Measurements from ENCODE around the gene CD3G.

Gene CD3G

DNA sequence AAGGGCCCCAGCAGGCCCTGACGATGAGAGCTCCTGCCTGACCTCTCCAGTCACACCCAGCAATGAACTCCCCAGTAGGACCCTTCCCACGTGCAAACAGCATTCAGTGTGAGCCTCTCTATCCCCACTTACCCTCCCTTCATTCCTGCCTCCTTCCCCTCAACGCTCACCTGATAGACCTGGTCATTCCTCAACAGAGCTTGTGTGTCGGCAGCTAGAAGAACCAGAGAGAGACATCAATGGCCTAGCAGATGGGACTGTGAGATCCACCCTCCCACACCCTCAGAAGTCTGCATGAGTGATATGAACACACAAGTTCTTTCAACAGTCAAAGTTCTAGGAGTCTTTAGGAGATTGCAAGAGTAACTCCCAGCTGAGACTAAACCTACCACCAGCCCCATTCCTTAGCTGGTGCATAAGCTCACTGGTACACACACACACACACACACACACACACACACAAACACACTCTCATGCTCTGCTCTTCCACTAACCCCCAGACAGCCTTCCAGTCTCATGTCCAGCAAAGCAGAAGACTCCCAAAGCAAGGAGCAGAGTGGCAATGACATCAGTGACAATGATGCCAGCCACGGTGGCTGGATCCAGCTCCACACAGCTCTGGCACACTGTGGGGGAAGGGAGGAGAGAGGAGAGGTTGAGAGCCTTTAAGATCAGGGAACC, 4.7 kb upstream of the CD3G start:
- no peak overlapping the region for H3K4me3 ChIP-seq (ENCODE audit: control insufficient read depth, low read depth, low read length)
- no peak for DNase-seq (ENCODE audit: low read depth)
- TF ChIP-seq, protein P1, sequence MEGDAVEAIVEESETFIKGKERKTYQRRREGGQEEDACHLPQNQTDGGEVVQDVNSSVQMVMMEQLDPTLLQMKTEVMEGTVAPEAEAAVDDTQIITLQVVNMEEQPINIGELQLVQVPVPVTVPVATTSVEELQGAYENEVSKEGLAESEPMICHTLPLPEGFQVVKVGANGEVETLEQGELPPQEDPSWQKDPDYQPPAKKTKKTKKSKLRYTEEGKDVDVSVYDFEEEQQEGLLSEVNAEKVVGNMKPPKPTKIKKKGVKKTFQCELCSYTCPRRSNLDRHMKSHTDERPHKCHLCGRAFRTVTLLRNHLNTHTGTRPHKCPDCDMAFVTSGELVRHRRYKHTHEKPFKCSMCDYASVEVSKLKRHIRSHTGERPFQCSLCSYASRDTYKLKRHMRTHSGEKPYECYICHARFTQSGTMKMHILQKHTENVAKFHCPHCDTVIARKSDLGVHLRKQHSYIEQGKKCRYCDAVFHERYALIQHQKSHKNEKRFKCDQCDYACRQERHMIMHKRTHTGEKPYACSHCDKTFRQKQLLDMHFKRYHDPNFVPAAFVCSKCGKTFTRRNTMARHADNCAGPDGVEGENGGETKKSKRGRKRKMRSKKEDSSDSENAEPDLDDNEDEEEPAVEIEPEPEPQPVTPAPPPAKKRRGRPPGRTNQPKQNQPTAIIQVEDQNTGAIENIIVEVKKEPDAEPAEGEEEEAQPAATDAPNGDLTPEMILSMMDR (IDR thresholded peaks at IDR 0.05; ENCODE audit: control insufficient read depth, insufficient read depth, low read depth, low read length, missing control alignments) = no peak

DNA sequence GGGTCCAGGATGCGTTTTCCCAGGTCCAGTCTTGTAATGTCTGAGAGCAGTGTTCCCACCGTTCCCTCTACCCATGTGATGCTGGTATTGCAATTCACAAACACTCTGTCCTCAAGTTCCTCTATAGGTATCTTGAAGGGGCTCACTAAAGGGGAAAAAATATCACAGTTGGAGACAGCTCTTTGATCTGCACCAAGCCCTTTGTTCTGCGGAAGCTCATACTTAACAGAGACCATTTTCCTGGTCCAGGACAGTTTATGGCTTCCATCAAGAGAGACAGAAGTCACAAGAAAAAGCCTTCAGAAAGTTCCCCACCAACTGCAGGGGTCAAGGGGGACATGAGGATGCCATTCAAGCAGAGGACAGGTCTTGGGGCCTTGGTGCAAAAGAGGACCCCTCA, 3.7 kb upstream of the CD3G start:
- TF ChIP-seq, protein P1 (IDR thresholded peaks at IDR 0.05; ENCODE audit: control insufficient read depth, insufficient read depth, low read depth, low read length, missing control alignments) = no peak
- no peak overlapping the region for H3K4me3 ChIP-seq (ENCODE audit: control insufficient read depth, low read depth, low read length)
- DNase-seq (ENCODE audit: low read depth) = no peak

DNA sequence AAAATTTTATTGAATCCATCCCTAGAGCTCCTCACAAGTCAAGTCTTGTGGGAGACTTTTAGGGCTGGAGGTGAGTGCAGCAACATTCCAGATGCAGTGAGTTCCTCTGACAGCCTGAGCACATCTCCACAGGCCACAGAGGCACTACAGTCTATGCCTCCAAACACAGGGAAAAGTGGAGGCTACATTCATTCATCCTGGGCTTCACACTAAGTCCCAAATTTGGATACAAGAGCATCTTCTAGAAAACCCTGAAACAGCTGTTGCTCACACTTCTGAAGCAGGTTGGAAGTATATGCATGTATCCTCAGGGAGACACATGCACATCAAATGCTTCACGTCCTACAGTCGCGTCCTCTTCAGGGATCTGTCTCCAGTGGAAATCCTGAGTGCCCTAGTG, 2.9 kb upstream of the CD3G start:
- no peak for DNase-seq (ENCODE audit: low read depth)
- H3K4me3 ChIP-seq (ENCODE audit: control insufficient read depth, low read depth, low read length) = no peak overlapping the region
- TF ChIP-seq, protein P1 (IDR thresholded peaks at IDR 0.05; ENCODE audit: control insufficient read depth, insufficient read depth, low read depth, low read length, missing control alignments) = no peak

DNA sequence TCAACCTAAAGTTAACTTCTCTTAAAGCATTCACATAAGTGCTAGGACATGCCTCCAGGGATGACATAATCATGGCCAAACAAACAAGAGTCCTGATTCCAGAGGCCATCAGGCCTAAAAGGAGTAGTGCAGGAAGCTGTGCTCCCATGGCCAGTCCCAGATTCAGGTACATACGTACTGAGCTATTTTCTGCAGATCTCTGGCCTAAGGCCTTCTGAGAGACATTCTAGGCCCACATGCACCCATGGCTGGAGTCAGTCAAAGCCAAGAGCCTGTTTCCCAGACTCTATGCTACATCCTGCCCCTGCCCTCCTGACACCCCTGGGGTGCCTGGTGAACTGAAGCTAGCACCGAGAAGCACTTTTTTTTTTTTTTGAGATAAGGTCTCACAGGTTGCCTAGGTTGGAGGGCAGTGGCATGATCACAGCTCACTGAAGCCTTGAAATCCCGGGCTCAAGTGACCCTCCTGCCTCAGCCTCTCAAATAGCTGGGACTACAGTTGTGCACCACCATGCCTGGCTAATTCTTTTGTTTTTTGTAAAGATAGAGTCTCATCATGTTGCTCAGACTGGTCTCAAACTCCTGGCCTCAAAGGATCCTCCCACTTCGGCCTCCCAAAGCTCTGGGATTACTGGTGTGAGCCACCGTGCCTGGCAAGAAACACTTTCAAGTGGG, 2.2 kb upstream of the CD3G start:
- TF ChIP-seq, protein P1 (IDR thresholded peaks at IDR 0.05; ENCODE audit: control insufficient read depth, insufficient read depth, low read depth, low read length, missing control alignments) = no peak
- no peak overlapping the region for H3K4me3 ChIP-seq (ENCODE audit: control insufficient read depth, low read depth, low read length)
- DNase-seq (ENCODE audit: low read depth) = no peak

DNA sequence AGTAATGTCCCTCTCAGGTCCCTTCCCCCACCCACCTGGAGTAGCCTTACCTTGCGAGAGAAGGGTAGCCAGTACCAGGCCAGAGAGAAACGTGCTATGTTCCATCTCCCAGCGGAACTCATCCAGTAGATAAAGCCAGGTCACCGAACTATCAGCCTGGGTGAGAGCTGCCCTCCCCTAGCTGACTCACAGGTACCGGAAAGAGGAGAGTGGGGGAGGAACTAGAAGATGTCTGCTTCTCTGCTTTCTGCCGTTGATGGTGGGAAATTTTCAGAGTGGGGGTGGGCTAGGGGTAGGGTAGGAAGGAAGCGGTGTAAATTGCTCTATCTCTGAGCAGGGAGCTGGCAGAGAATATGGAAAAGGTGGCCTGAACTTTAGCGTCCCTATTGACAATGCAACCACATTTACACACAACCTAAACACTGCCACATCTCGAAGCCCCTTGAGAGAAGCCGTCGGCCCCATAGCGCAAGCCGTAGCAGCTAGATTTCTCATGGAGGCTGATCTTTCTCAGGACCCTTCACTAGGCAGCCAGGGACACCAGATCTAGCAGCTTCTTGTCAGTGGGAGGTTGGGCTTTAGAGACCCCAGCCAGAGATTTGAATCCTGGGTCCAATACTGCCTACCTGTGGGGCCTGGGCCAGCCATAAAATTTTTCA, 1.5 kb upstream of the CD3G start, which contains the start of gene CD3D:
TSS of gene CD3D (minus strand) at position 203 of the 659 bp plus-strand sequence. CDS start at position 105, 98 bp downstream.
- no peak within 1 kb of the TSS for H3K4me3 ChIP-seq (ENCODE audit: control insufficient read depth, low read depth, low read length)
- DNase-seq (ENCODE audit: low read depth) = no peak

DNA sequence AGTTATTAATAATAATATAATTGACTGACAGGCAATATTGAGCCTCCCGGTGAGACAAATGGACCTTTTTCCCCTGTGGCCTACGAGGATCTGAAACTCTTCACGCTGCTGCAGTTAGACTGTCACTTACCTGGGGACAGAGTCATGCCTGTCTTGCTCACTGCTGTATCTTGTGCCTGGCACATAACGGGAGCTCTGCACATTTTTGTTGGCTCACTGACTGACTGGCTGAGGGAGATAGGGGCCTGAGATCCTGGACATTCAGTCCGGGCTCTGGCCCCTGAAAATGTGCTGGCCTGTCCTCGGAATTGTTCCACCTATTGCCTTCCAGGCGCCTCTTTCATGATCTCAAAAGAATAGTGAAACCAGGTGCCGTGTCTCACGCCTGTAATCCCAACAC, 896 bp upstream of the CD3G start:
- DNase-seq (ENCODE audit: low read depth) = no peak

More for the DNA sequence above, 1.5 kb upstream of the CD3G start, which contains the start of gene CD3D:
- TF ChIP-seq, protein P1 (IDR thresholded peaks at IDR 0.05; ENCODE audit: control insufficient read depth, insufficient read depth, low read depth, low read length, missing control alignments) = no peak

More for the DNA sequence above, 896 bp upstream of the CD3G start:
- no peak overlapping the region for H3K4me3 ChIP-seq (ENCODE audit: control insufficient read depth, low read depth, low read length)
- TF ChIP-seq, protein P1 (IDR thresholded peaks at IDR 0.05; ENCODE audit: control insufficient read depth, insufficient read depth, low read depth, low read length, missing control alignments) = no peak
